Lung (tissue), 12 donors: Measurements from ENCODE around the gene CAMK2D. TPM values are rescaled to one million over a fixed set of nuclear protein-coding genes. Genes with fewer than 3 reads are reported as not detected.

Experiments
- ATAC-seq: fragments of 200-7000 bp; cut with Tn5 transposase; one replicate; pipeline ENCODE4 v1.9.1; 2020; ENCODE audit warnings: moderate number of reproducible peaks; ENCODE audit not compliant: insufficient read depth, low FRiP score
- DNase-seq, 3 donors: peaks; one replicate each; pipeline ENCODE4 v3.0.0-alpha.2; 2013 to 2017
- H3K27ac ChIP-seq, 2 donors: one replicate each; pipeline ENCODE4 v1.5.1; 2013; ENCODE audit warnings: mild to moderate bottlenecking in 2 of 2, moderate library complexity in 2 of 2, control low read depth in 1 of 2, inconsistent platforms in 1 of 2, low read depth in 1 of 2, low read length in 1 of 2
- H3K27me3 ChIP-seq, 3 donors: one replicate each; pipeline ENCODE4 v1.5.1; 2013; ENCODE audit warnings: low read length in 2 of 3; ENCODE audit not compliant: control insufficient read depth in 3 of 3, insufficient read depth in 3 of 3
- H3K36me3 ChIP-seq, 4 donors: one replicate each; pipeline ENCODE4 v1.5.1; 2013; ENCODE audit warnings: low read length in 4 of 4, mild to moderate bottlenecking in 1 of 4, moderate library complexity in 1 of 4; ENCODE audit not compliant: control insufficient read depth in 4 of 4, insufficient read depth in 4 of 4
- H3K4me1 ChIP-seq, 5 donors: one replicate each; pipeline ENCODE4 v1.5.1; 2013; ENCODE audit warnings: low read length in 5 of 5, mild to moderate bottlenecking in 2 of 5, moderate library complexity in 1 of 5; ENCODE audit not compliant: control insufficient read depth in 5 of 5, insufficient read depth in 5 of 5
- H3K4me3 ChIP-seq: one replicate; pipeline ENCODE4 v1.5.1; 2013; ENCODE audit warnings: mild to moderate bottlenecking, control low read depth, moderate library complexity
- H3K9ac ChIP-seq, 2 donors: one replicate each; pipeline ENCODE4 v1.5.1; 2013; ENCODE audit warnings: low read length in 2 of 2, control low read depth in 1 of 2; ENCODE audit not compliant: insufficient read depth in 1 of 2
- H3K9me3 ChIP-seq, 4 donors: one replicate each; pipeline ENCODE4 v1.5.1; 2013; ENCODE audit warnings: low read length in 3 of 4, mild to moderate bottlenecking in 1 of 4, moderate library complexity in 1 of 4; ENCODE audit not compliant: control insufficient read depth in 4 of 4, insufficient read depth in 3 of 4
- CTCF ChIP-seq: IDR thresholded peaks from 2 replicates; pipeline ENCODE4 v1.5.1; 2012; ENCODE audit warnings: mild to moderate bottlenecking; ENCODE audit errors: control extremely low read depth, extremely low read depth
- WGBS, 2 donors: extraction: QIAGEN DNeasy Blood & Tissue Kit; methylation state at CpG; one replicate each; pipeline ENCODE4 v1.1.7; 2013; 5-methylcytosine and 5-hydroxymethylcytosine counted together
- polyA plus RNA-seq, 2 donors: library from polyadenylated mRNA; stranded (reverse); fragments of 200-250 nt; gene quantifications; one replicate each; pipeline ENCODE4 v1.2.1, GENCODE V29; 2013
- total RNA-seq, 2 donors: library from RNA; depleted of rRNA in 1 of 2; stranded (reverse); fragments of >200 nt in 1 of 2; gene quantifications; one replicate each; pipeline ENCODE4 v1.2.1, GENCODE V29; 2014 to 2021
- donor health status: control.
- donor health status: control.
- donor health status: Bipolar disorder and iron deficiency.
- donor health status: healthy.
- donor health status: DM: yes; HTN: yes; CAD: no.

The CAMK2D gene
- total and polyA plus RNA-seq, 4 donors, result 11.9 to 98.2 (median 36.6) TPM

GRCh38 chr4:113628711-113629110, 132.8 kb downstream of the CAMK2D start:
- peaks cover 0 to 19% (median 2%) of the 10 kb centered on the region in 5 donors for H3K4me1 ChIP-seq
- no peak for TF ChIP-seq CTCF
- H3K27me3 ChIP-seq, result no peaks in the 10 kb centered on the region
- no peak overlapping the region for H3K9ac ChIP-seq
- no peak overlapping the region for H3K4me3 ChIP-seq
- no peaks in the 10 kb centered on the region for H3K9me3 ChIP-seq
- no peak overlapping the region for H3K27ac ChIP-seq
- no peaks in the 10 kb centered on the region for H3K36me3 ChIP-seq
- 79 to 86% methylated on average over 1 of the region's 1 CpG for WGBS, 2 donors
- ATAC-seq (no peak), DNase-seq (no peak)

GRCh38 chr4:113627321-113627720, 134.2 kb downstream of the CAMK2D start:
- Histone ChIP-seq H3K9ac (no peak overlapping the region), H3K27ac (peak overlapping the region in 1 of 2 donors; percentile 45), H3K4me3 (no peak overlapping the region), H3K4me1 (peaks cover 0 to 13% (median 0%) of the 10 kb centered on the region in 5 donors), H3K27me3 (no peaks in the 10 kb centered on the region), H3K36me3 (no peaks in the 10 kb centered on the region), H3K9me3 (no peaks in the 10 kb centered on the region)
- no peak for TF ChIP-seq CTCF
- ATAC-seq (no peak), DNase-seq (no peak)

- Histone ChIP-seq H3K27ac (no peak overlapping the region), H3K4me3 (no peak overlapping the region), H3K9me3 (no peaks in the 10 kb centered on the region), H3K4me1 (peaks cover 0 to 13% (median 0%) of the 10 kb centered on the region in 5 donors), H3K9ac (no peak overlapping the region), H3K36me3 (no peaks in the 10 kb centered on the region), H3K27me3 (no peaks in the 10 kb centered on the region)
- DNase-seq (no peak), ATAC-seq (no peak)
- 91 to 94% methylated on average over 2 of the region's 2 CpGs for WGBS, 2 donors
- no peak for TF ChIP-seq CTCF
Measured at GRCh38 chr4:113625902-113626301, 135.6 kb downstream of the CAMK2D start.

- Histone ChIP-seq H3K4me1 (peaks cover 0 to 10% (median 6%) of the 10 kb centered on the region in 5 donors), H3K9ac (no peak overlapping the region), H3K4me3 (no peak overlapping the region), H3K27ac (no peak overlapping the region), H3K9me3 (no peaks in the 10 kb centered on the region), H3K36me3 (no peaks in the 10 kb centered on the region), H3K27me3 (no peaks in the 10 kb centered on the region)
- no peak for TF ChIP-seq CTCF
- DNase-seq (no peak), ATAC-seq (no peak)
Measured at GRCh38 chr4:113623274-113623894, 138.2 kb downstream of the CAMK2D start.
